ENCODE measurements around the gene NEK9. TPM values are rescaled to one million over a fixed set of nuclear protein-coding genes. Genes with fewer than 3 reads are reported as not detected.
"Not testable (repeated sequence)": the region's sequence is repeated elsewhere in the genome, so short reads cannot be mapped to it uniquely, and the experiment has no call there.

NEK9 gene
- total RNA-seq, 1 donor from 2014 or later: 26.3 TPM

- no peaks in the 10 kb centered on the region for H3K27me3 ChIP-seq (ENCODE audit: control insufficient read depth, insufficient read depth, low read length)
- FAIRE-seq: peak; percentile 72
- H3K36me3 ChIP-seq (ENCODE audit: control insufficient read depth, insufficient read depth, low read length): peaks cover 7% of the 10 kb centered on the region
Measured at GRCh38 chr14:75134644-75135043, 7.8 kb upstream of the NEK9 start.

GRCh38 chr14:75133597-75133996 lies 6.7 kb upstream of the NEK9 start:
- no peak for FAIRE-seq
- TF ChIP-seq, protein P1, sequence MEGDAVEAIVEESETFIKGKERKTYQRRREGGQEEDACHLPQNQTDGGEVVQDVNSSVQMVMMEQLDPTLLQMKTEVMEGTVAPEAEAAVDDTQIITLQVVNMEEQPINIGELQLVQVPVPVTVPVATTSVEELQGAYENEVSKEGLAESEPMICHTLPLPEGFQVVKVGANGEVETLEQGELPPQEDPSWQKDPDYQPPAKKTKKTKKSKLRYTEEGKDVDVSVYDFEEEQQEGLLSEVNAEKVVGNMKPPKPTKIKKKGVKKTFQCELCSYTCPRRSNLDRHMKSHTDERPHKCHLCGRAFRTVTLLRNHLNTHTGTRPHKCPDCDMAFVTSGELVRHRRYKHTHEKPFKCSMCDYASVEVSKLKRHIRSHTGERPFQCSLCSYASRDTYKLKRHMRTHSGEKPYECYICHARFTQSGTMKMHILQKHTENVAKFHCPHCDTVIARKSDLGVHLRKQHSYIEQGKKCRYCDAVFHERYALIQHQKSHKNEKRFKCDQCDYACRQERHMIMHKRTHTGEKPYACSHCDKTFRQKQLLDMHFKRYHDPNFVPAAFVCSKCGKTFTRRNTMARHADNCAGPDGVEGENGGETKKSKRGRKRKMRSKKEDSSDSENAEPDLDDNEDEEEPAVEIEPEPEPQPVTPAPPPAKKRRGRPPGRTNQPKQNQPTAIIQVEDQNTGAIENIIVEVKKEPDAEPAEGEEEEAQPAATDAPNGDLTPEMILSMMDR (IDR thresholded peaks at IDR 0.05; ENCODE audit: insufficient read depth, low read length, severe bottlenecking): no peak
- Histone ChIP-seq H3K27me3 (ENCODE audit: control insufficient read depth, insufficient read depth, low read length) (no peaks in the 10 kb centered on the region), H3K4me3 (ENCODE audit: low read depth, low read length) (no peak overlapping the region), H3K36me3 (ENCODE audit: control insufficient read depth, insufficient read depth, low read length) (peaks cover 7% of the 10 kb centered on the region)
- DNase-seq (ENCODE audit: low read depth): no peak

More at GRCh38 chr14:75134644-75135043, 7.8 kb upstream of the NEK9 start:
- no peak overlapping the region for H3K4me3 ChIP-seq (ENCODE audit: low read depth, low read length)
- peak; percentile 87 for DNase-seq (ENCODE audit: low read depth)
- TF ChIP-seq, protein P1 (IDR thresholded peaks at IDR 0.05; ENCODE audit: insufficient read depth, low read length, severe bottlenecking): no peak

DNA sequence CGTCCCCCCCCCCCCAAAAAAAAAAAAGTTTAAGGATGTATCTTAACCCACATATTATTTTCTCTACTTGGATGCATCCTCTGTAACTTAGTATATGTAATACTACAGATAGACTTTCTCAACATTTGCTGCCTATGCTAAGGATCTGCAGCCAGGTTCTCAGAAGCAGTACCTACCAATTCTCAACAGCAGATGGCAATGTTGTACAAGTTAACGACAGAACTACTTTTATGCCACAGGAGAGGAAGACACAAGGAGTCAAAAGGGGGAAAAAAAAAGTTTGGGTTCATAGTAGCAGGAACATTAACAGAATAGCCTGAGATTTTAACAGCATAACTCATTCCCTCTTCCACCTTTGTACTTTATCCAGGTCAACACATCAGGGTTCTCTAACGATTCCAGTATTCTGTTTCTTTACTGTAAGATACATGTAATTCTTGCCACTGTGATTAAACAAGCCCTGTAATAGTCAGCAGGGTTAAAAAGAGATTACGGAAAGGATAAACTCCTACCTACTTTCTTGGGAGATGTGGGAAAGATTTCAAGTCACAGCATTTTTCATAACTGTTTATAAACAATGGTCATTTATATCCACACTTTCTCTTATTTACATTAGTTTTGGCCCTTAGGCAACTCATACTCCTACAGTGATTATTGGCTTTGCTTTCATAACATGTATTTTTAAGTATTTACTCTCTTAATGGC lies 5.7 kb upstream of the NEK9 start:
- DNase-seq (ENCODE audit: low read depth) (peak; percentile 69), FAIRE-seq (no peak)
- no peaks in the 10 kb centered on the region for H3K27me3 ChIP-seq (ENCODE audit: control insufficient read depth, insufficient read depth, low read length)
- TF ChIP-seq, protein P1 (IDR thresholded peaks at IDR 0.05; ENCODE audit: insufficient read depth, low read length, severe bottlenecking): peak; percentile 44
- peaks cover 7% of the 10 kb centered on the region for H3K36me3 ChIP-seq (ENCODE audit: control insufficient read depth, insufficient read depth, low read length)
- no peak overlapping the region for H3K4me3 ChIP-seq (ENCODE audit: low read depth, low read length)

- TF ChIP-seq, protein P1 (IDR thresholded peaks at IDR 0.05; ENCODE audit: insufficient read depth, low read length, severe bottlenecking): no peak
- Histone ChIP-seq H3K27me3 (ENCODE audit: control insufficient read depth, insufficient read depth, low read length) (no peaks in the 10 kb centered on the region), H3K36me3 (ENCODE audit: control insufficient read depth, insufficient read depth, low read length) (peaks cover 2% of the 10 kb centered on the region), H3K4me3 (ENCODE audit: low read depth, low read length) (no peak overlapping the region)
- DNase-seq (ENCODE audit: low read depth) (no peak), FAIRE-seq (no peak)
Measured at GRCh38 chr14:75128596-75128990, 1.7 kb upstream of the NEK9 start.

DNA sequence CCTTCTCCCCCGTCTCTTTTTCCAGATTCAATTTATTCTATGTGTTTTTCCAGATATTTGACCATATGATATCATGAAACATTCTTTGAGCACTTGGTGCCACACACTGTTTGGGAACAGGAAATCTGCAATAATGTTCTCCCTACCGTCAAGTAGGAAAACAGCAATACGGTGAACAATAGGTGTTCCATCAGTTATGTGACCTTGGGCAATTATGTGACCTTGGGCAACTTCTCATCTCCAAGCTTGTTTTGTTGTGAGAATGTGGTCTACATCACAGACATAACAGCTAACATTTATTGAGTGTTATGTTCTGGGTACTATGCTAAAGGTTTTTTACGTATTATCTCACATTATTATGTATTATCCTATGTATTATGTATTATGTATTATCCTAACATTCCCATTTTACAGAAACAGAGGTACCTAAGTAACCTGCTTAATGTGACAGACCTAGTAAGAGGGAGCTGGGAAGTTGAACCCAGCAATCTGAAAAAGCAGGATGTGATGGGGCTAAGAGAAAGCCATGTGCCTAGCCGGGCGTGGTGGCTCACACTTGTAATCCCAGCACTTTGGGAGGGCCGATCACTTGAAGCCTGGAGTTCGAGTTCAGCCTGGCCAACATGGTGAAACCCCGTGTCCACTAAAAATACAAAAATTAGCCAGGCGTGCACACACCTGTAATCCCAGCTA lies 1.2 kb upstream of the NEK9 start:
- TF ChIP-seq, protein P1 (IDR thresholded peaks at IDR 0.05; ENCODE audit: insufficient read depth, low read length, severe bottlenecking): no peak
- H3K4me3 ChIP-seq (ENCODE audit: low read depth, low read length): no peak overlapping the region
- H3K36me3 ChIP-seq (ENCODE audit: control insufficient read depth, insufficient read depth, low read length): peaks cover 2% of the 10 kb centered on the region
- no peak for DNase-seq (ENCODE audit: low read depth)
- no peaks in the 10 kb centered on the region for H3K27me3 ChIP-seq (ENCODE audit: control insufficient read depth, insufficient read depth, low read length)
- FAIRE-seq: no peak

- not testable (repeated sequence) for H3K27me3 ChIP-seq (ENCODE audit: control insufficient read depth, insufficient read depth, low read length); FAIRE-seq; H3K36me3 ChIP-seq (ENCODE audit: control insufficient read depth, insufficient read depth, low read length); DNase-seq (ENCODE audit: low read depth)
- H3K4me3 ChIP-seq (ENCODE audit: low read depth, low read length): peak overlapping the region; percentile 69
Measured at GRCh38 chr14:75127474-75127820, 599 bp upstream of the NEK9 start.
